ENCODE data around the gene CGA. TPM values are rescaled to one million over a fixed set of nuclear protein-coding genes. Genes with fewer than 3 reads are reported as not detected.

CGA gene
- total and polyA plus RNA-seq, 7 donors = 0.03 to 3.8 (median 0.35) TPM; not detected in 3

GRCh38 chr6:87053312-87053711 is 41.6 kb downstream of the CGA start:
- 73 to 78% (median 77%) methylated on average over 1 of the region's 1 CpG for WGBS, 3 donors
- ATAC-seq = no peak
- H3K4me1 ChIP-seq = no peaks in the 10 kb centered on the region
- H3K27me3 ChIP-seq (ENCODE audit: insufficient read depth in 3 of 3, low read length in 2 of 3) = peaks cover 0 to 10% (median 7%) of the 10 kb centered on the region in 3 donors
- H3K4me3 ChIP-seq = no peak overlapping the region
- no peak overlapping the region for H3K27ac ChIP-seq
- TF ChIP-seq CTCF (IDR thresholded peaks at IDR 0.05) = no peak
- intact Hi-C loops (cut with DNase I) = no loop called here
- H3K36me3 ChIP-seq (ENCODE audit: insufficient read depth in 1 of 2, low read depth in 1 of 2) = no peaks in the 10 kb centered on the region
- DNase-seq = no peak
- no peaks in the 10 kb centered on the region for H3K9me3 ChIP-seq

- no peaks in the 10 kb centered on the region for H3K36me3 ChIP-seq (ENCODE audit: insufficient read depth in 1 of 2, low read depth in 1 of 2)
- no peak overlapping the region for H3K4me3 ChIP-seq
- WGBS, 3 donors = 90 to 100% (median 94%) methylated on average over 1 of the region's 1 CpG
- TF ChIP-seq CTCF (IDR thresholded peaks at IDR 0.05) = no peak
- peaks cover 0 to 4% (median 0%) of the 10 kb centered on the region in 3 donors for H3K27me3 ChIP-seq (ENCODE audit: insufficient read depth in 3 of 3, low read length in 2 of 3)
- intact Hi-C loops (cut with DNase I) = no loop called here
- ATAC-seq = no peak
- H3K27ac ChIP-seq = no peak overlapping the region
- DNase-seq = no peak
- no peaks in the 10 kb centered on the region for H3K9me3 ChIP-seq
- no peaks in the 10 kb centered on the region for H3K4me1 ChIP-seq
Observed at GRCh38 chr6:87049779-87050178, 45.1 kb downstream of the CGA start.

GRCh38 chr6:87045521-87046075 is 49.3 kb downstream of the CGA start:
- WGBS, 3 donors = 47 to 64% (median 53%) methylated on average over 5 of the region's 5 CpGs
- Histone ChIP-seq H3K9me3 (no peaks in the 10 kb centered on the region), H3K36me3 (ENCODE audit: insufficient read depth in 1 of 2, low read depth in 1 of 2) (no peaks in the 10 kb centered on the region), H3K4me1 (no peaks in the 10 kb centered on the region), H3K4me3 (no peak overlapping the region), H3K27me3 (ENCODE audit: insufficient read depth in 3 of 3, low read length in 2 of 3) (peaks cover 0 to 4% (median 0%) of the 10 kb centered on the region in 3 donors), H3K27ac (no peak overlapping the region)
- ATAC-seq (no peak), DNase-seq (no peak)
- TF ChIP-seq CTCF (IDR thresholded peaks at IDR 0.05) = no peak
- intact Hi-C loops (cut with DNase I) = no loop called here

- Histone ChIP-seq H3K4me3 (no peak overlapping the region), H3K27me3 (ENCODE audit: insufficient read depth in 3 of 3, low read length in 2 of 3) (no peaks in the 10 kb centered on the region), H3K9me3 (no peaks in the 10 kb centered on the region), H3K36me3 (ENCODE audit: insufficient read depth in 1 of 2, low read depth in 1 of 2) (no peaks in the 10 kb centered on the region), H3K4me1 (no peaks in the 10 kb centered on the region), H3K27ac (no peak overlapping the region)
- intact Hi-C loops (cut with DNase I) = no loop called here
- DNase-seq (no peak), ATAC-seq (no peak)
- no peak for TF ChIP-seq CTCF (IDR thresholded peaks at IDR 0.05)
- WGBS, 3 donors = 74 to 89% (median 84%) methylated on average over 4 of the region's 4 CpGs
Observed at GRCh38 chr6:87040729-87041128, 54.2 kb downstream of the CGA start.

Other genes starting within 250 kb of the CGA start
- not detected for gene HTR1E, start 157.6 kb downstream of the CGA start, total RNA-seq
- gene HTR1E, start 157.6 kb downstream of the CGA start, polyA plus RNA-seq = not detected
- 10 to 100 TPM; 16.7 to 21.3 (median 17.1) TPM for gene ZNF292, start 60.5 kb upstream of the CGA start, total RNA-seq
- 1 to 10 TPM; 1.9 to 6.8 (median 2.1) TPM for gene ZNF292, start 60.5 kb upstream of the CGA start, polyA plus RNA-seq
- 1 to 10 TPM; 5.2 to 8.6 (median 6.4) TPM for gene SMIM8, start 227.5 kb upstream of the CGA start, total RNA-seq
- 1 to 10 TPM; 3.7 to 5.7 (median 4.1) TPM for gene SMIM8, start 227.5 kb upstream of the CGA start, polyA plus RNA-seq
- gene GJB7, start 234.2 kb upstream of the CGA start, total RNA-seq = not detected
- gene GJB7, start 234.2 kb upstream of the CGA start, polyA plus RNA-seq = not detected
- 1 to 10 TPM in 2 of 4 donors, under 1 TPM in 2; 0.30 to 1.4 (median 1.1) TPM for gene C6orf163, start 249.7 kb upstream of the CGA start, total RNA-seq
- gene C6orf163, start 249.7 kb upstream of the CGA start, polyA plus RNA-seq = under 1 TPM; 0.22 to 0.41 (median 0.36) TPM